ENCODE results near the gene ATP6V1C2.

Gene ATP6V1C2

DNA sequence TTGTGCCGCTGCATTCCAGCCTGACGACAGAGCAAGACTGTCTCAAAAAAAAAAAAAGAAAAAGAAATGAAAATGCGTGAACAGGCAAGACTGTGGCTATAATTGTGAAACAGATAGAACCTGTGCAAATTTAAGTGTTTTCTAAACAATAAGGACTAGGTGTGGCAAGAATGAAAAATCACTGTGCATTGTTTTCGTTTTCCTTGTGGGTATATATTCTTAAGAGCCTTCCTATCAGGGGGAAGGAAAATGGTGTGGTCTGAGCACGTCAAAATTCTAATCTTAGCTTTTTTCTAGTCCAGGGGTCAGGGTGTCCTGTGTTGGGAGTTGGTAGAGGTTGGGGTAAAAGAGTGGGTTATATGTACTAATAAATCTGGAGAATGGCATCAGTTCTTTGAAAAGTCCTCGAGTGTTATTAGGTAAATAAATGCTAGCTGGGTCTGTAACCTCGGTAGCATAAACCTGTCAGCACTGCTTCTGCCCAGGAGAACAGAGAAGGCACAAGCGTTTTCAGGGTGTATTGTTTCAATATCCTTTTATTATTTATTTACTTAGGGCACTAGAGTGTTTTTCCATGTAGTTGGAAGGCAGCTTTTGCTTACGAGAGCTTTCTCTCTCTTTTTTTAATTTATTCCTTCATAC lies 11.6 kb downstream of the ATP6V1C2 start:
- H3K9me3 ChIP-seq (ENCODE audit: control insufficient read depth in 1 of 2, low read length in 2 of 2): no peaks in the 10 kb centered on the region
- no peak overlapping the region for H3K4me3 ChIP-seq (ENCODE audit: low read depth in 1 of 2, low read length in 2 of 2)
- H3K36me3 ChIP-seq (ENCODE audit: control insufficient read depth in 1 of 2, insufficient read depth in 2 of 2, low read length in 2 of 2): no peaks in the 10 kb centered on the region
- H3K27ac ChIP-seq (ENCODE audit: low read depth, low read length): no peak overlapping the region
- H3K27me3 ChIP-seq (ENCODE audit: control insufficient read depth in 1 of 2, insufficient read depth in 2 of 2, low read length in 2 of 2): peaks cover 0 to 1% of the 10 kb centered on the region in 2 donors
- no peaks in the 10 kb centered on the region for H3K4me1 ChIP-seq (ENCODE audit: control insufficient read depth in 1 of 2, insufficient read depth in 2 of 2, low read length in 2 of 2)
- no peak overlapping the region for H3K9ac ChIP-seq (ENCODE audit: low read depth in 1 of 2, low read length in 2 of 2)

DNA sequence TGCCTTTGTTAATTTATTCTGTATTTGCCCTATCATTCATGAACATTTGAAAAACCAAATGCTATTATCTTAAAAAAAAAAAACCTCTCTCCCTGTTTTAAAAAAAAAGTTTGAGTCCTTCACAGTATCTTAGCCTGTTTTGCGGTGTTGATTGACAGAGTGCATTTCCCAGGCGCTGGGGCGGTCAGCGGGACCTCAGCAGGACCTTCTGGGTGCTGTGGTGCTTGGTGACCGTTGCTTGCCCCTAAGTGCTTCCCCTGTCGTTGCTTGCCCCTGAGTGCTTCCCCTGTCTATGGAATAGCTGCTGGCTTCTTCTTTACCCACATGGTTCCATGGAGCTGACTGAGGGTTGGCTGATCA lies 12.1 kb downstream of the ATP6V1C2 start:
- Histone ChIP-seq H3K36me3 (ENCODE audit: control insufficient read depth in 1 of 2, insufficient read depth in 2 of 2, low read length in 2 of 2) (no peaks in the 10 kb centered on the region), H3K4me1 (ENCODE audit: control insufficient read depth in 1 of 2, insufficient read depth in 2 of 2, low read length in 2 of 2) (no peaks in the 10 kb centered on the region), H3K4me3 (ENCODE audit: low read depth in 1 of 2, low read length in 2 of 2) (no peak overlapping the region), H3K27me3 (ENCODE audit: control insufficient read depth in 1 of 2, insufficient read depth in 2 of 2, low read length in 2 of 2) (peaks cover 0 to 2% of the 10 kb centered on the region in 2 donors), H3K9me3 (ENCODE audit: control insufficient read depth in 1 of 2, low read length in 2 of 2) (no peaks in the 10 kb centered on the region), H3K27ac (ENCODE audit: low read depth, low read length) (no peak overlapping the region), H3K9ac (ENCODE audit: low read depth in 1 of 2, low read length in 2 of 2) (no peak overlapping the region)

DNA sequence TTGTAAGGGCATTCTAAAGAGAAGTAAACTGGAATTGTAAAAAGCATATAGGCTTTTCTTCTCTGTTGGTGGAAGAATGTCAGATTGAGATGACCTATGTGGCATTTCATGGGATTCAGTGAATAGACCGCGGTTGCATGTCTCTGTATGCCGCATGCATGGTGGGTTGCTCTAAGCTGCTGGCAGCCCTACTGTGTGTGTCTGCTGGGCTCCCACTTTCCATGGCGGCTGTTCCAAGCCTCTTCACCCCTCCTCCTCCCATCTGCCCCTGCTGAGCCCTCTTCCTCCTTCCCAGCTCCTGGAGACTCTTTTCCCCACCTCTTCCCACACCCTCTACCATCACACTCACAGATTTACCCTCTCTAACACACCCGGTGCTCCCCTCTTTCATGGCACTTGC lies 12.6 kb downstream of the ATP6V1C2 start:
- Histone ChIP-seq H3K27ac (ENCODE audit: low read depth, low read length) (no peak overlapping the region), H3K27me3 (ENCODE audit: control insufficient read depth in 1 of 2, insufficient read depth in 2 of 2, low read length in 2 of 2) (peaks cover 0 to 2% of the 10 kb centered on the region in 2 donors), H3K4me3 (ENCODE audit: low read depth in 1 of 2, low read length in 2 of 2) (no peak overlapping the region), H3K9me3 (ENCODE audit: control insufficient read depth in 1 of 2, low read length in 2 of 2) (no peaks in the 10 kb centered on the region), H3K36me3 (ENCODE audit: control insufficient read depth in 1 of 2, insufficient read depth in 2 of 2, low read length in 2 of 2) (no peaks in the 10 kb centered on the region), H3K9ac (ENCODE audit: low read depth in 1 of 2, low read length in 2 of 2) (no peak overlapping the region), H3K4me1 (ENCODE audit: control insufficient read depth in 1 of 2, insufficient read depth in 2 of 2, low read length in 2 of 2) (no peaks in the 10 kb centered on the region)

DNA sequence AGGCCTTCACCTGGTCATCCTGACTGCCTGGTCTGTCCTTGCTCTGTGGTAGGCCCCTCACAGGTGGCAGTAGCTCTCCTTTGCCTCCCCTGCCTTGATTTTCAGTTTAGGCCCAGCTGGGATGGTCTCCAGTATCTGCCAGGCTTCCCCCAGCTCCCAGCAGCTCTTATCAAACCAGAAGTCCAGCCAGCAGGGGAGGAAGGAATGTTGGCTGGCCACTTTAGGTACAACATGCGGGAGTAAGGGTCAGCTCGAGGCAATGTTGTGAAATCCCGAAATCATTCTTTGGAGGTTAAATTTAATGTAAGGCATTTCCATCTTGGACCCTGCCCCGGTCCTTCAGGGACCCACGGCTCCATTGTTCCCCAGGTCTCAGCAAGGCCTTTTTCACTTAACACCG lies 16.8 kb downstream of the ATP6V1C2 start:
- Histone ChIP-seq H3K4me3 (ENCODE audit: low read depth in 1 of 2, low read length in 2 of 2) (no peak overlapping the region), H3K9me3 (ENCODE audit: control insufficient read depth in 1 of 2, low read length in 2 of 2) (no peaks in the 10 kb centered on the region), H3K27me3 (ENCODE audit: control insufficient read depth in 1 of 2, insufficient read depth in 2 of 2, low read length in 2 of 2) (peaks cover 0 to 2% of the 10 kb centered on the region in 2 donors), H3K36me3 (ENCODE audit: control insufficient read depth in 1 of 2, insufficient read depth in 2 of 2, low read length in 2 of 2) (no peaks in the 10 kb centered on the region), H3K9ac (ENCODE audit: low read depth in 1 of 2, low read length in 2 of 2) (no peak overlapping the region), H3K27ac (ENCODE audit: low read depth, low read length) (no peak overlapping the region), H3K4me1 (ENCODE audit: control insufficient read depth in 1 of 2, insufficient read depth in 2 of 2, low read length in 2 of 2) (no peaks in the 10 kb centered on the region)

DNA sequence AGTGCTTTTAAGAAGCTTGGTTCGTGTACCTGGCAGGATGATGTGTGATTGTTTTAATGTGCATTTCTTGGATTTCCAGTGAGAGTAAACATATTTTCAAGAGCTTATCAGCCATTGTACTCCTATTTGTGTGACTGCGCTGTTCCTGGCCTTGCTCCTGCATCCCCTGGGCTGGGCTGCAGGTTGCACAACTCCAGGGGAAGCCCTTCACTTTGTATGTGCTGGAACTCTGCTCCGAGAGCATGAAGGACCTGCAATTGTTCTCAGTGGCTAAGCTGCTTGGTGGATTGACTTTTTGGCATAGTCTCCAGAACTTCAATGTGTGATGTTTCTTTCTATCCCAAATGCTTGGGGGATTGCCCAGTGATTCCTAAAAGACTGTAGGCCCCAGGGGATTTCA lies 18.8 kb downstream of the ATP6V1C2 start:
- Histone ChIP-seq H3K9ac (ENCODE audit: low read depth in 1 of 2, low read length in 2 of 2) (no peak overlapping the region), H3K4me1 (ENCODE audit: control insufficient read depth in 1 of 2, insufficient read depth in 2 of 2, low read length in 2 of 2) (no peaks in the 10 kb centered on the region), H3K9me3 (ENCODE audit: control insufficient read depth in 1 of 2, low read length in 2 of 2) (no peaks in the 10 kb centered on the region), H3K27ac (ENCODE audit: low read depth, low read length) (no peak overlapping the region), H3K36me3 (ENCODE audit: control insufficient read depth in 1 of 2, insufficient read depth in 2 of 2, low read length in 2 of 2) (no peaks in the 10 kb centered on the region), H3K27me3 (ENCODE audit: control insufficient read depth in 1 of 2, insufficient read depth in 2 of 2, low read length in 2 of 2) (peaks cover 0 to 2% of the 10 kb centered on the region in 2 donors), H3K4me3 (ENCODE audit: low read depth in 1 of 2, low read length in 2 of 2) (no peak overlapping the region)

DNA sequence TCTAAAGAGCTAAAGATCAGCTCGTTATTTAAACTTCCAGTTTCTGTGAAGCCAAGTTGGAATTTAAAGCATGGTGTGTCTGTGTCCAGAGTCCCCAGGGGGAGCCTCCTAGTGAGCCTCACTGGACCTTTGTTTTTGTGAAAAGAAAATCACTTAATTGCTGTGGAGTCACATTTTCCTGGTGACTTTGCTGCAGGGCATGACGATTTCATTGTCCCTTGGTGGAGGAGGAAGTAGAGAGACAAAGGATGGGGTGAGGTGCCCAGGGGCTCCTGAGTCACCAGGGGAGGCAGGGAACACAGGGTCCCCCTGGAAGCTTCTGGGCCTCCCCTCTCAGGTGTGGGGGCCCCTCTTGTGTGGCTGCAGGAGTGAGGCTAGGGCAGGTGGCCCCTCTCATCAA lies 19.7 kb downstream of the ATP6V1C2 start:
- Histone ChIP-seq H3K4me3 (ENCODE audit: low read depth in 1 of 2, low read length in 2 of 2) (no peak overlapping the region), H3K36me3 (ENCODE audit: control insufficient read depth in 1 of 2, insufficient read depth in 2 of 2, low read length in 2 of 2) (no peaks in the 10 kb centered on the region), H3K9me3 (ENCODE audit: control insufficient read depth in 1 of 2, low read length in 2 of 2) (no peaks in the 10 kb centered on the region), H3K27ac (ENCODE audit: low read depth, low read length) (no peak overlapping the region), H3K27me3 (ENCODE audit: control insufficient read depth in 1 of 2, insufficient read depth in 2 of 2, low read length in 2 of 2) (peaks cover 0 to 2% of the 10 kb centered on the region in 2 donors), H3K4me1 (ENCODE audit: control insufficient read depth in 1 of 2, insufficient read depth in 2 of 2, low read length in 2 of 2) (peaks cover 0 to 2% of the 10 kb centered on the region in 2 donors), H3K9ac (ENCODE audit: low read depth in 1 of 2, low read length in 2 of 2) (no peak overlapping the region)

DNA sequence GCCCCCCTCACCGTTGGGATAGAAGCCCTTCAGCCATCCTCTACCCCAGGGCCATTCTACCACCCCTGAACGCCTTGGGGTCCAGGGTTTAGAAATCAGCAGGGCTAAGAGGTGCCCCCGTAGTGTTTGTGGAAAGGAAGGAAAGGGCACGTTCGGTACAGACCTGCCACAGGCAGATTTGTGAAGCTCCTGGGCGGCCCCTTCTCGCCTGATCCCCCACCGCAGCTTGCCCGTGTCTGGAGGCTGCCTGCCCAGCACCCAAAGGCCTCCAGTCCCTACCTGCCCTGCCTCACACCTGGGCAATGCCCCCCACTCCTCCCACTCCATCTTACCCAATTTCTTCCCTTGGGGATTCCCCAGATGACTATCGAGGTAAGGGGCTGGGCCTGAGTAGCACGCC lies 21.2 kb downstream of the ATP6V1C2 start:
- no peaks in the 10 kb centered on the region for H3K9me3 ChIP-seq (ENCODE audit: control insufficient read depth in 1 of 2, low read length in 2 of 2)
- H3K4me3 ChIP-seq (ENCODE audit: low read depth in 1 of 2, low read length in 2 of 2): no peak overlapping the region

DNA sequence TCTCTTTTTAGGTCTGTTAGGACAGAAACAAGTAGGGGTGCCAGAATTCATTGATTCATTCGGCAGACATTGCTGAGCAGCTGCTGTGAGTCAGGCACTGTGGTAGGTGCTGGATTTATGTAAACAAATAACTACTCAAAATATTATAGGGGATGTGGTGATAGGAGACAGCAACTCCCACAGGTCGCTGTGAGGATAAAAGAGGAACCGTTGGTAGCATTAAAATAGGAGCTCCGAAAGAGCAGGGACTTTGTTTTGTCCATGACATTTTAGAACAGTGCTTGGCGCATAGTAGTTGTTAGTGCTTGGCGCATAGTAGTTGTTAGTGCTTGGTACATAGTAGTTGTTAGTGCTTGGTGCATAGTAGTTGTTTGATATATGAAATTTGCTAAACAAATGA lies 29.2 kb downstream of the ATP6V1C2 start:
- Histone ChIP-seq H3K4me1 (ENCODE audit: control insufficient read depth in 1 of 2, insufficient read depth in 2 of 2, low read length in 2 of 2) (no peaks in the 10 kb centered on the region), H3K4me3 (ENCODE audit: low read depth in 1 of 2, low read length in 2 of 2) (no peak overlapping the region), H3K9ac (ENCODE audit: low read depth in 1 of 2, low read length in 2 of 2) (no peak overlapping the region), H3K27me3 (ENCODE audit: control insufficient read depth in 1 of 2, insufficient read depth in 2 of 2, low read length in 2 of 2) (no peaks in the 10 kb centered on the region), H3K27ac (ENCODE audit: low read depth, low read length) (no peak overlapping the region), H3K9me3 (ENCODE audit: control insufficient read depth in 1 of 2, low read length in 2 of 2) (no peaks in the 10 kb centered on the region), H3K36me3 (ENCODE audit: control insufficient read depth in 1 of 2, insufficient read depth in 2 of 2, low read length in 2 of 2) (no peaks in the 10 kb centered on the region)

More for the DNA sequence above, 21.2 kb downstream of the ATP6V1C2 start:
- peaks cover 0 to 2% of the 10 kb centered on the region in 2 donors for H3K27me3 ChIP-seq (ENCODE audit: control insufficient read depth in 1 of 2, insufficient read depth in 2 of 2, low read length in 2 of 2)
- H3K27ac ChIP-seq (ENCODE audit: low read depth, low read length): no peak overlapping the region
- no peak overlapping the region for H3K9ac ChIP-seq (ENCODE audit: low read depth in 1 of 2, low read length in 2 of 2)
- no peaks in the 10 kb centered on the region for H3K36me3 ChIP-seq (ENCODE audit: control insufficient read depth in 1 of 2, insufficient read depth in 2 of 2, low read length in 2 of 2)
- peaks cover 0 to 2% of the 10 kb centered on the region in 2 donors for H3K4me1 ChIP-seq (ENCODE audit: control insufficient read depth in 1 of 2, insufficient read depth in 2 of 2, low read length in 2 of 2)

DNA sequence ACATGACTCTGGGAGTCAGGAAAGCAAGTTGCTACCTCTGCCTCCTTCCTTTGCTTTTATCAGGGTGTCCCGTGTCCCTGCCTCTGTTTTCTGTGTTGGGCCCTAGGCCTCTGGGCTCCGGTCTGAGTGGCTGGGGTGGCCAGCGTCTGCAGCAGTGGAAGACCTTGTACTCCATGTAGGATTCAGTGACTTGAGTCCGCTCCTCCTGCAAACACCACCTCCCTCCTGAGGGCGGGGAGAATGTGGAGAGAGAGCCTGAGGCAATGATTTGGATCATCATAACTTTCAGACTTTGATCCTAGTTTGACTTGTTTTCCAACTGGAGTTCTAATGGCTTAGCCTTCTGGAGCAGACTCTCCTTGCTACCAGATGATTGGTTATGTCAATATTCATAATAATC lies 30.8 kb downstream of the ATP6V1C2 start:
- H3K9me3 ChIP-seq (ENCODE audit: control insufficient read depth in 1 of 2, low read length in 2 of 2): no peaks in the 10 kb centered on the region
- H3K27ac ChIP-seq (ENCODE audit: low read depth, low read length): no peak overlapping the region

DNA sequence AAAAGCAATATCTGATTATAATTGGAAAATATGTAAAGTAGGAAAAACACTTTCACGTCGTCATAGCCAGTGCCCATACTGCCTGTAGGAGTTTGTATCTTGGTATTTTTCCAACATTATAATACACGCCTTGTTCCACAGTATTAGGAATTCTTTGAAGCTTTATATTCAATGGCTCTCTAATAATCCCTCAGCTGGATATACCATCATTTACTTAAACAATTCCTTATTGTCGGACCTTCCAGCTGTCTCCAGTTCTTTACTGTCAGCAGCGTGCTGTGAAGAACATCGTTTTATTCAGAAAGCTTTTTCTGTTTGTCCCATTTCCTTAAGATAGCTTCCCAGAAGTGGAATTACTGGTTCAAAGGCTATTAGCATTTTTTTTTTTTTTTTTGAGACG lies 31.7 kb downstream of the ATP6V1C2 start:
- H3K27ac ChIP-seq (ENCODE audit: low read depth, low read length): no peak overlapping the region
- no peak overlapping the region for H3K4me3 ChIP-seq (ENCODE audit: low read depth in 1 of 2, low read length in 2 of 2)

More for the DNA sequence above, 30.8 kb downstream of the ATP6V1C2 start:
- Histone ChIP-seq H3K27me3 (ENCODE audit: control insufficient read depth in 1 of 2, insufficient read depth in 2 of 2, low read length in 2 of 2) (no peaks in the 10 kb centered on the region), H3K9ac (ENCODE audit: low read depth in 1 of 2, low read length in 2 of 2) (no peak overlapping the region), H3K4me3 (ENCODE audit: low read depth in 1 of 2, low read length in 2 of 2) (no peak overlapping the region), H3K36me3 (ENCODE audit: control insufficient read depth in 1 of 2, insufficient read depth in 2 of 2, low read length in 2 of 2) (no peaks in the 10 kb centered on the region), H3K4me1 (ENCODE audit: control insufficient read depth in 1 of 2, insufficient read depth in 2 of 2, low read length in 2 of 2) (no peaks in the 10 kb centered on the region)

DNA sequence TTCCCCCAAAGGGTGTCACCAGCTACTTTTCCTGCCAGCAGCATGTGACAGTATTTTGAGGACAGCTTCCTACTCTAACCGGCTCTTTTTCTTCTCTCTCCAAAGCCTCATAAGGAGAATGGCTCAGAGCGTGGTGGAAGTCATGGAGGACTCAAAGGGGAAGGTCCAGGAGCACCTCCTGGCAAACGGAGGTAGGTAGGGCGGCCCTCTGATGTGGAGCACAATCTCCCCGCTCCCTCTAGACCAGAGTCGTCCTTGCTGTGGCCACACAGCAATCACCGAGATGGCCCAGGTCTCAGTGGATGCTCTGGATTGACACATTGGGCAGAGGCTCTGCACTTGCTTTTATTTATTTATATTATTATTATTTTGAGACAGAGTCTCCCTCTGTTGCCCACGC lies 32.4 kb downstream of the ATP6V1C2 start:
- H3K27me3 ChIP-seq (ENCODE audit: control insufficient read depth in 1 of 2, insufficient read depth in 2 of 2, low read length in 2 of 2): no peaks in the 10 kb centered on the region
- peaks cover under 1 to 1% of the 10 kb centered on the region in 2 donors for H3K4me1 ChIP-seq (ENCODE audit: control insufficient read depth in 1 of 2, insufficient read depth in 2 of 2, low read length in 2 of 2)
- H3K9me3 ChIP-seq (ENCODE audit: control insufficient read depth in 1 of 2, low read length in 2 of 2): no peaks in the 10 kb centered on the region
- no peak overlapping the region for H3K9ac ChIP-seq (ENCODE audit: low read depth in 1 of 2, low read length in 2 of 2)
- no peak overlapping the region for H3K27ac ChIP-seq (ENCODE audit: low read depth, low read length)
- H3K4me3 ChIP-seq (ENCODE audit: low read depth in 1 of 2, low read length in 2 of 2): no peak overlapping the region
- no peaks in the 10 kb centered on the region for H3K36me3 ChIP-seq (ENCODE audit: control insufficient read depth in 1 of 2, insufficient read depth in 2 of 2, low read length in 2 of 2)

More for the DNA sequence above, 31.7 kb downstream of the ATP6V1C2 start:
- H3K36me3 ChIP-seq (ENCODE audit: control insufficient read depth in 1 of 2, insufficient read depth in 2 of 2, low read length in 2 of 2): no peaks in the 10 kb centered on the region
- no peaks in the 10 kb centered on the region for H3K27me3 ChIP-seq (ENCODE audit: control insufficient read depth in 1 of 2, insufficient read depth in 2 of 2, low read length in 2 of 2)
- no peak overlapping the region for H3K9ac ChIP-seq (ENCODE audit: low read depth in 1 of 2, low read length in 2 of 2)
- no peaks in the 10 kb centered on the region for H3K9me3 ChIP-seq (ENCODE audit: control insufficient read depth in 1 of 2, low read length in 2 of 2)
- H3K4me1 ChIP-seq (ENCODE audit: control insufficient read depth in 1 of 2, insufficient read depth in 2 of 2, low read length in 2 of 2): no peaks in the 10 kb centered on the region

Data from duodenal mucosa (tissue), 2 donors.